Mesodermal cell (in vitro differentiated cells): Measurements from ENCODE around the gene ADCY3.
"Not testable (repeated sequence)": the region's sequence is repeated elsewhere in the genome, so short reads cannot be mapped to it uniquely, and the experiment has no call there.

Experiments used
- H3K27ac ChIP-seq: 2 replicates; pipeline ENCODE4 v1.7.0; 2013; ENCODE audit warnings: mild to moderate bottlenecking, low read depth, low read length, moderate library complexity; ENCODE audit not compliant: severe bottlenecking
- H3K36me3 ChIP-seq: 2 replicates; pipeline ENCODE4 v1.7.1; 2013; ENCODE audit warnings: mild to moderate bottlenecking, low read length, moderate library complexity; ENCODE audit not compliant: control insufficient read depth, insufficient read depth
- H3K4me1 ChIP-seq: one replicate; pipeline ENCODE4 v1.7.1; 2013; ENCODE audit warnings: mild to moderate bottlenecking, low read length; ENCODE audit not compliant: insufficient read depth, control insufficient read depth, poor library complexity, severe bottlenecking
- H3K4me3 ChIP-seq: 2 replicates; pipeline ENCODE4 v1.7.0; 2013; ENCODE audit warnings: low read length, control low read depth, mild to moderate bottlenecking; ENCODE audit not compliant: insufficient read depth, poor library complexity, severe bottlenecking; ENCODE audit errors: extremely low read depth
- H3K9me3 ChIP-seq: 2 replicates; pipeline ENCODE4 v1.7.1; 2013; ENCODE audit warnings: mild to moderate bottlenecking, low read length, moderate library complexity; ENCODE audit not compliant: control insufficient read depth
- WGBS, 2 experiments: methylation state at CpG; one replicate each; pipeline ENCODE4 v1.1.5; 2013; ENCODE audit warnings: missing lambda C conversion rate in 2 of 2; ENCODE audit not compliant: insufficient coverage in 2 of 2; 5-methylcytosine and 5-hydroxymethylcytosine counted together

Gene ADCY3

GRCh38 chr2:24839729-24840128, 80.3 kb downstream of the ADCY3 start:
- Histone ChIP-seq H3K36me3 (peaks cover 19% of the 10 kb centered on the region), H3K27ac (no peak overlapping the region), H3K4me1 (no peaks in the 10 kb centered on the region), H3K4me3 (no peak overlapping the region), H3K9me3 (no peaks in the 10 kb centered on the region)
- 91 to 93% methylated on average over 11 to 15 of the region's 15 CpGs for WGBS, 2 experiments

GRCh38 chr2:24838541-24838940, 81.5 kb downstream of the ADCY3 start:
- H3K36me3 ChIP-seq, result peaks cover 31% of the 10 kb centered on the region
- WGBS, 2 experiments, result 93 to 97% methylated on average over 14 to 15 of the region's 18 CpGs
- H3K9me3 ChIP-seq, result no peaks in the 10 kb centered on the region
- H3K27ac ChIP-seq, result no peak overlapping the region
- no peak overlapping the region for H3K4me3 ChIP-seq
- no peaks in the 10 kb centered on the region for H3K4me1 ChIP-seq

GRCh38 chr2:24837996-24838513, 82.0 kb downstream of the ADCY3 start:
- 86 to 100% methylated on average over 1 to 2 of the region's 5 CpGs for WGBS, 2 experiments
- no peak overlapping the region for H3K4me3 ChIP-seq
- no peak overlapping the region for H3K27ac ChIP-seq
- H3K4me1 ChIP-seq, result no peaks in the 10 kb centered on the region
- H3K9me3 ChIP-seq, result no peaks in the 10 kb centered on the region
- H3K36me3 ChIP-seq, result peaks cover 32% of the 10 kb centered on the region

GRCh38 chr2:24836706-24837105, 83.3 kb downstream of the ADCY3 start:
- Histone ChIP-seq H3K4me3 (no peak overlapping the region), H3K4me1 (no peaks in the 10 kb centered on the region), H3K9me3 (no peaks in the 10 kb centered on the region), H3K36me3 (peaks cover 32% of the 10 kb centered on the region), H3K27ac (no peak overlapping the region)
- WGBS, 2 experiments, result 93 to 97% methylated on average over 8 to 9 of the region's 9 CpGs

GRCh38 chr2:24836206-24836605, 83.8 kb downstream of the ADCY3 start:
- Histone ChIP-seq H3K9me3 (no peaks in the 10 kb centered on the region), H3K27ac (no peak overlapping the region), H3K36me3 (peaks cover 36% of the 10 kb centered on the region), H3K4me3 (no peak overlapping the region), H3K4me1 (no peaks in the 10 kb centered on the region)
- WGBS, 2 experiments, result 95 to 99% methylated on average over 8 of the region's 8 CpGs

GRCh38 chr2:24835411-24835810, 84.6 kb downstream of the ADCY3 start:
- not testable (repeated sequence) for H3K27ac ChIP-seq, H3K9me3 ChIP-seq, H3K4me1 ChIP-seq, H3K4me3 ChIP-seq
- WGBS, 2 experiments, result 85 to 92% methylated on average over 5 to 6 of the region's 8 CpGs
- H3K36me3 ChIP-seq, result peaks cover 44% of the 10 kb centered on the region

GRCh38 chr2:24834733-24835395, 85.2 kb downstream of the ADCY3 start:
- Histone ChIP-seq H3K36me3 (peaks cover 47% of the 10 kb centered on the region), H3K4me1 (no peaks in the 10 kb centered on the region), H3K9me3 (no peaks in the 10 kb centered on the region), H3K27ac (no peak overlapping the region), H3K4me3 (no peak overlapping the region)
- WGBS, 2 experiments, result 95% methylated on average over 16 to 20 of the region's 20 CpGs

- no peaks in the 10 kb centered on the region for H3K9me3 ChIP-seq
- no peak overlapping the region for H3K4me3 ChIP-seq
- WGBS, 2 experiments, result 96% methylated on average over 16 to 28 of the region's 32 CpGs
- peaks cover 48% of the 10 kb centered on the region for H3K36me3 ChIP-seq
- H3K27ac ChIP-seq, result no peak overlapping the region
- no peaks in the 10 kb centered on the region for H3K4me1 ChIP-seq
These were observed 86.0 kb downstream of the ADCY3 start for GRCh38 chr2:24833821-24834732.

GRCh38 chr2:24832931-24833701, 86.9 kb downstream of the ADCY3 start:
- WGBS, 2 experiments, result 66 to 69% methylated on average over 17 to 19 of the region's 22 CpGs

GRCh38 chr2:24832521-24832920, 87.5 kb downstream of the ADCY3 start:
- Histone ChIP-seq H3K36me3 (peaks cover 48% of the 10 kb centered on the region), H3K27ac (no peak overlapping the region), H3K4me3 (no peak overlapping the region), H3K9me3 (no peaks in the 10 kb centered on the region), H3K4me1 (no peaks in the 10 kb centered on the region)
- WGBS, 2 experiments, result 74 to 76% methylated on average over 9 of the region's 9 CpGs

More at GRCh38 chr2:24832931-24833701, 86.9 kb downstream of the ADCY3 start:
- Histone ChIP-seq H3K4me3 (no peak overlapping the region), H3K4me1 (no peaks in the 10 kb centered on the region), H3K36me3 (peaks cover 48% of the 10 kb centered on the region), H3K27ac (no peak overlapping the region), H3K9me3 (no peaks in the 10 kb centered on the region)
